ENCODE measurements around the gene HS3ST2.

DNA sequence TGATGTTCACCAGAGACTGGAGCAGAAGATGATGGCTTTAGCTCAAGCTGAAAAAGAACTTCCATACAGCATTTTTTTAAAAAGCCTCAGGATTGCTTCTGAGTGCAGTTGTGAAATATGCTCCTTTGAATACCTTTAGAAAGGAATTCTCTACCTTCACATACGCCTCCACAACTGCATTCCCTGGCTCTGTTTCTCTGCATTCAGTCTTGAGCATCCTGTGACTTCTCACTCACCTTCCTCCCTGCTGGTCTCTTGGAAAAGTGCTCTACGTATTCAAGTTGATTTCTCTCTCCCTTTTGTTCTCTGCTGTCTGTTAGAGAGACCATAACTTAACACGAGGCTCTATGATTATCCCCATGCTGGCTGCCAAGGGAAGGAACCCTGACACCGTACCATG, 34.5 kb downstream of the HS3ST2 start:
- TF ChIP-seq CTCF (IDR thresholded peaks at IDR 0.05; ENCODE audit: borderline replicate concordance, extremely low read depth, low read length, poor library complexity, severe bottlenecking) (no peak), EZH2 (IDR thresholded peaks at IDR 0.05; ENCODE audit: borderline replicate concordance, low read depth, low read length, severe bottlenecking) (no peak)

Data from DND-41 (cell line).